Endothelial cell of umbilical vein (primary cell): ENCODE results near the gene RCAN3. TPM values are rescaled to one million over a fixed set of nuclear protein-coding genes. Genes with fewer than 3 reads are reported as not detected.

Experiments used
- BruUV-seq: library from RNA; stranded (reverse); fragments of 400-500 nt; replicated peaks from 2 replicates; lab custom pipeline; 2021; lab: Mats Ljungman, UMichigan
- CTCF ChIA-PET: fragments of 300-600, 350-600 bp; sonication (Branson Sonifier 250); formaldehyde crosslinking; loops from one replicate; lab custom pipeline; 2021; ENCODE audit warnings: antibody characterized with exemption, inconsistent platforms; lab: Charles Lee
- POLR2A ChIA-PET: fragments of 300-600, 350-600 bp; sonication (Branson Sonifier 250); formaldehyde crosslinking; loops from one replicate; lab custom pipeline; 2021; ENCODE audit warnings: antibody characterized with exemption, inconsistent platforms; lab: Charles Lee
- DNase-seq: peaks from one replicate; pipeline ENCODE4 v3.0.0-alpha.2; 2011; ENCODE audit warnings: low read depth, low spot score
- FAIRE-seq: peaks from 2 replicates; lab custom pipeline; 2011; peaks lifted over from hg19 to GRCh38; lab: Jason Lieb, UNC
- H2AFZ ChIP-seq: 2 replicates; pipeline ENCODE4 v1.6.0; 2012; ENCODE audit warnings: low read depth, low read length, control low read depth, inconsistent platforms
- H3K27ac ChIP-seq: 2 replicates; pipeline ENCODE4 v1.5.1; 2011; ENCODE audit warnings: low read depth, mild to moderate bottlenecking, control low read depth, low read length, moderate library complexity; ENCODE audit not compliant: insufficient read depth
- H3K27me3 ChIP-seq, 2 experiments: 2 replicates each; pipeline versions ENCODE4 v1.6.0 to v1.6.1; 2011; ENCODE audit warnings: low read length in 2 of 2, mixed read lengths in 1 of 2; ENCODE audit not compliant: control insufficient read depth in 2 of 2, insufficient read depth in 2 of 2
- H3K36me3 ChIP-seq, 2 experiments: 2 replicates in 1 of 2; 3 replicates in 1 of 2; pipeline ENCODE4 v1.5.1; 2011; ENCODE audit warnings: low read length in 2 of 2, mild to moderate bottlenecking in 1 of 2, moderate library complexity in 1 of 2; ENCODE audit not compliant: control insufficient read depth in 2 of 2, insufficient read depth in 2 of 2; ENCODE audit errors: extremely low read depth in 1 of 2
- H3K4me1 ChIP-seq: 3 replicates; pipeline ENCODE4 v1.5.1; 2011; ENCODE audit warnings: mild to moderate bottlenecking, low read length; ENCODE audit not compliant: control insufficient read depth, insufficient read depth; ENCODE audit errors: extremely low read depth
- H3K4me2 ChIP-seq: 2 replicates; pipeline ENCODE4 v1.6.1; 2011; ENCODE audit warnings: low read length, control low read depth, mixed read lengths; ENCODE audit not compliant: insufficient read depth
- H3K4me3 ChIP-seq, 3 experiments: fragments of 200-600 bp in 1 of 3; sonication (generic), shearing (Covaris generic) in 1 of 3; replicated peaks in 1 of 3; 2 replicates each; pipeline ENCODE4 v1.5.1; 2011 to 2016; ENCODE audit warnings: control low read depth in 3 of 3, low read length in 3 of 3, mild to moderate bottlenecking in 2 of 3, inconsistent platforms in 1 of 3, low read depth in 1 of 3, moderate library complexity in 1 of 3; ENCODE audit not compliant: insufficient read depth in 1 of 3
- H3K79me2 ChIP-seq: 2 replicates; pipeline ENCODE4 v1.6.0; 2012; ENCODE audit warnings: low read length, inconsistent platforms; ENCODE audit not compliant: control insufficient read depth, insufficient read depth
- H3K9ac ChIP-seq: replicated peaks from 2 replicates; pipeline ENCODE3; 2011; ENCODE audit warnings: low read length, control low read depth; ENCODE audit not compliant: insufficient read depth; ENCODE audit errors: extremely low read depth
- H3K9me1 ChIP-seq: replicated peaks from 3 replicates; pipeline ENCODE4 v1.6.0; 2011; ENCODE audit warnings: mild to moderate bottlenecking, low read length; ENCODE audit not compliant: control insufficient read depth, insufficient read depth; ENCODE audit errors: extremely low read depth
- H3K9me3 ChIP-seq: replicated peaks from 2 replicates; pipeline ENCODE4 v1.5.1; 2012; ENCODE audit warnings: low read length, inconsistent platforms; ENCODE audit not compliant: control insufficient read depth, insufficient read depth
- H4K20me1 ChIP-seq: replicated peaks from 2 replicates; pipeline ENCODE3; 2011; ENCODE audit warnings: mild to moderate bottlenecking, low read length; ENCODE audit not compliant: control insufficient read depth, insufficient read depth; ENCODE audit errors: extremely low read depth
- EZH2 ChIP-seq: IDR thresholded peaks from 2 replicates; pipeline ENCODE4 v1.6.1; 2012; ENCODE audit warnings: borderline replicate concordance, low read depth, mild to moderate bottlenecking, moderate library complexity, low read length, inconsistent platforms; ENCODE audit not compliant: severe bottlenecking
- FOS ChIP-seq: IDR thresholded peaks from 2 replicates; pipeline ENCODE4 v1.6.1; 2011; ENCODE audit warnings: mild to moderate bottlenecking, low read length, moderate library complexity, borderline replicate concordance; ENCODE audit not compliant: insufficient read depth
- GATA2 ChIP-seq: IDR thresholded peaks from 2 replicates; pipeline ENCODE4 v1.7.0; 2011; ENCODE audit warnings: low read depth, mild to moderate bottlenecking, moderate library complexity, mixed read lengths, low read length; ENCODE audit not compliant: insufficient read length, insufficient read depth
- JUN ChIP-seq: IDR thresholded peaks from 2 replicates; pipeline ENCODE4 v1.6.1; 2011; ENCODE audit warnings: borderline replicate concordance, low read depth; ENCODE audit not compliant: insufficient read length, insufficient read depth
- MYC ChIP-seq: IDR thresholded peaks from one replicate; pipeline ENCODE4 v1.6.1; 2011; ENCODE audit warnings: mild to moderate bottlenecking, low read depth, low read length
- POLR2A ChIP-seq: IDR thresholded peaks from 2 replicates; pipeline ENCODE4 v1.6.1; 2012; ENCODE audit warnings: low read depth, mild to moderate bottlenecking, control low read depth, low read length
- POLR2AphosphoS5 ChIP-seq: IDR thresholded peaks from 2 replicates; pipeline ENCODE4 v1.6.1; 2012; ENCODE audit warnings: low read depth, mild to moderate bottlenecking, control low read depth, low read length, moderate library complexity; ENCODE audit not compliant: insufficient read depth
- dilution Hi-C: fragments of 300-500 bp; cut with MboI; formaldehyde crosslinking; loops from one replicate; pipeline ENCODE4 v1.15.0; 2019; ENCODE audit warnings: low sequenced_read_pairs; ENCODE audit not compliant: extremely low pct_ligation_motif_present
- intact Hi-C: fragments of 100-400 bp; cut with micrococcal nuclease; formaldehyde crosslinking; loops from one replicate; pipeline ENCODE4 v1.10.0; 2022
- polyA plus RNA-seq, 4 experiments: library from polyadenylated mRNA; depleted of rRNA in 3 of 4; stranded (reverse) in 3 of 4; unstranded in 1 of 4; fragments of >200 nt; gene quantifications; 2 replicates each; pipeline versions ENCODE4 v1.2.1 to v1.2.3, GENCODE V29; 2011 to 2012; ENCODE audit warnings: missing spikeins in 1 of 4
- total RNA-seq: library from RNA; stranded (reverse); gene quantifications from 2 replicates; pipeline ENCODE4 v1.2.3, GENCODE V29; 2021
- TF ChIP-seq, protein P1 (sequence below), 2 donors: IDR thresholded peaks; 1 replicate in 1 of 2; 2 replicates in 1 of 2; pipeline ENCODE4 v1.5.1; 2011; ENCODE audit warnings: low read length in 2 of 2, mild to moderate bottlenecking in 2 of 2, moderate library complexity in 2 of 2, control low read depth in 1 of 2, inconsistent platforms in 1 of 2, low read depth in 1 of 2; ENCODE audit not compliant: insufficient read depth in 1 of 2; ENCODE audit errors: extremely low read depth in 1 of 2
- TF ChIP-seq, protein P2 (sequence below): IDR thresholded peaks from 2 replicates; pipeline ENCODE4 v1.6.1; 2011; ENCODE audit not compliant: insufficient read depth, insufficient read length

Gene RCAN3
- total and polyA plus RNA-seq, 2 donors (not counting 3 experiments of a cell fraction or from before 2014, with no cell fraction given): 0.99 to 5.1 TPM

DNA sequence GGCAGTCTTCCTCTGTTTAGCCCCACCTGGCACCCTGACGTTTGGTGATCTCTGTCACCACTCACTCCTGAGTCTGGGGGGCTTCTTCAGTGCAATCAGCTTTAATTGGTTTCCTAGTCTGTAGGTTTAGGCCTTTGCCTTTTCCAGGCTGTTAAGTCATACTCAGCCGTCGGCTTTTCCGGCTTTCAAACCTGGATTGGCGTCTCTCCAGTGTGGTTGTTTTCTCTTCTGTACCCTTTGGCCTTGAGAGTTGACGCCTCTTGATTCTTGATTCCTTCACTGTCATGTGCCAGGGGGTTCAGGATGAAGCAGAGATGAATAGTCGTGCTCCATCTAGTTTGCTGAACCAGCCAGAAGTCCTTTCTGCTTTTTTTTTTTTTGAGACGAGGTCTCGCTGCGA, 78.1 kb downstream of the RCAN3 start:
- intact Hi-C loops (no loop called here), dilution Hi-C loops (no loop called here)
- no peaks in the 10 kb centered on the region for H3K36me3 ChIP-seq
- H3K9me1 ChIP-seq: no peaks in the 10 kb centered on the region
- CTCF ChIA-PET: interaction anchor here (0.9 kb wide), 1 partner anchor 15 kb away, joined by 3 read pairs; no protein-coding TSS in a partner anchor
- no peak overlapping the region for H2AFZ ChIP-seq
- H3K4me2 ChIP-seq: no peak overlapping the region
- no peaks in the 10 kb centered on the region for H3K79me2 ChIP-seq
- DNase-seq (no peak), FAIRE-seq (no peak)
- no peaks in the 10 kb centered on the region for H3K4me1 ChIP-seq
- no peaks in the 10 kb centered on the region for H4K20me1 ChIP-seq
- H3K27ac ChIP-seq: no peak overlapping the region
- H3K4me3 ChIP-seq: no peak overlapping the region
- H3K27me3 ChIP-seq: peaks cover 2 to 4% of the 10 kb centered on the region in 2 experiments
- no TSS peak for BruUV-seq
- POLR2A ChIA-PET: no interaction called here
- no peak overlapping the region for H3K9ac ChIP-seq
- TF ChIP-seq EZH2: no peak
- TF ChIP-seq JUN: no peak
- no peak for TF ChIP-seq POLR2A
- TF ChIP-seq, protein P1, sequence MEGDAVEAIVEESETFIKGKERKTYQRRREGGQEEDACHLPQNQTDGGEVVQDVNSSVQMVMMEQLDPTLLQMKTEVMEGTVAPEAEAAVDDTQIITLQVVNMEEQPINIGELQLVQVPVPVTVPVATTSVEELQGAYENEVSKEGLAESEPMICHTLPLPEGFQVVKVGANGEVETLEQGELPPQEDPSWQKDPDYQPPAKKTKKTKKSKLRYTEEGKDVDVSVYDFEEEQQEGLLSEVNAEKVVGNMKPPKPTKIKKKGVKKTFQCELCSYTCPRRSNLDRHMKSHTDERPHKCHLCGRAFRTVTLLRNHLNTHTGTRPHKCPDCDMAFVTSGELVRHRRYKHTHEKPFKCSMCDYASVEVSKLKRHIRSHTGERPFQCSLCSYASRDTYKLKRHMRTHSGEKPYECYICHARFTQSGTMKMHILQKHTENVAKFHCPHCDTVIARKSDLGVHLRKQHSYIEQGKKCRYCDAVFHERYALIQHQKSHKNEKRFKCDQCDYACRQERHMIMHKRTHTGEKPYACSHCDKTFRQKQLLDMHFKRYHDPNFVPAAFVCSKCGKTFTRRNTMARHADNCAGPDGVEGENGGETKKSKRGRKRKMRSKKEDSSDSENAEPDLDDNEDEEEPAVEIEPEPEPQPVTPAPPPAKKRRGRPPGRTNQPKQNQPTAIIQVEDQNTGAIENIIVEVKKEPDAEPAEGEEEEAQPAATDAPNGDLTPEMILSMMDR (IDR thresholded peaks at IDR 0.05; ENCODE audit: extremely low read depth in 1 of 2, insufficient read depth in 1 of 2, low read depth in 1 of 2, low read length in 2 of 2): no peak
- TF ChIP-seq FOS: no peak
- TF ChIP-seq MYC: no peak
- no peak for TF ChIP-seq GATA2
- TF ChIP-seq POLR2AphosphoS5: no peak
- TF ChIP-seq, protein P2, sequence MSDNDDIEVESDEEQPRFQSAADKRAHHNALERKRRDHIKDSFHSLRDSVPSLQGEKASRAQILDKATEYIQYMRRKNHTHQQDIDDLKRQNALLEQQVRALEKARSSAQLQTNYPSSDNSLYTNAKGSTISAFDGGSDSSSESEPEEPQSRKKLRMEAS: no peak
- no peaks in the 10 kb centered on the region for H3K9me3 ChIP-seq
